ENCODE results near the gene SUFU. TPM values are rescaled to one million over a fixed set of nuclear protein-coding genes. Genes with fewer than 3 reads are reported as not detected.
A peak's percentile ranks its signal among the peaks of the same experiment; 100 is the strongest.

SUFU gene
- total RNA-seq, 1 donor from 2014 or later: 6.2 TPM

DNA sequence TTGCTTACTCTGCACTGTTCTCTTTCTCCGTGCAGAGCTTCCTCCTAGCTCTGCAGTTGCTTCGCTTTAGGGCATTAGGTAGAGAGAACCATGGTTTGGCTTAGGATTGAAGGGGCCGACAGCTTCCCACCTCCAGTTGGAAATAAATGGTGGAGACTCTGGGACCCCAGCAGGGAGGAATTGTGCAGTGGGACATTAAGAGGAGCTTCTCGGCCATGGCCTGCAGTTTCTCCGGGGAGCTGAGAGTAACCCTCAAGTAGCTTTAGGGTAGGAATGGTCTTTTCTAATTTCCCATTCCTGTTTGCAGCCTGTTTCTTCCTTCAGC, 1.2 kb downstream of the SUFU start:
- DNase-seq (ENCODE audit: low read depth): no peak
- peak overlapping the region; percentile 100 for H3K4me3 ChIP-seq (ENCODE audit: low read depth, low read length)
- TF ChIP-seq, protein P1, sequence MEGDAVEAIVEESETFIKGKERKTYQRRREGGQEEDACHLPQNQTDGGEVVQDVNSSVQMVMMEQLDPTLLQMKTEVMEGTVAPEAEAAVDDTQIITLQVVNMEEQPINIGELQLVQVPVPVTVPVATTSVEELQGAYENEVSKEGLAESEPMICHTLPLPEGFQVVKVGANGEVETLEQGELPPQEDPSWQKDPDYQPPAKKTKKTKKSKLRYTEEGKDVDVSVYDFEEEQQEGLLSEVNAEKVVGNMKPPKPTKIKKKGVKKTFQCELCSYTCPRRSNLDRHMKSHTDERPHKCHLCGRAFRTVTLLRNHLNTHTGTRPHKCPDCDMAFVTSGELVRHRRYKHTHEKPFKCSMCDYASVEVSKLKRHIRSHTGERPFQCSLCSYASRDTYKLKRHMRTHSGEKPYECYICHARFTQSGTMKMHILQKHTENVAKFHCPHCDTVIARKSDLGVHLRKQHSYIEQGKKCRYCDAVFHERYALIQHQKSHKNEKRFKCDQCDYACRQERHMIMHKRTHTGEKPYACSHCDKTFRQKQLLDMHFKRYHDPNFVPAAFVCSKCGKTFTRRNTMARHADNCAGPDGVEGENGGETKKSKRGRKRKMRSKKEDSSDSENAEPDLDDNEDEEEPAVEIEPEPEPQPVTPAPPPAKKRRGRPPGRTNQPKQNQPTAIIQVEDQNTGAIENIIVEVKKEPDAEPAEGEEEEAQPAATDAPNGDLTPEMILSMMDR (conservative IDR thresholded peaks at IDR 0.05; ENCODE audit: low read depth, low read length): no peak

DNA sequence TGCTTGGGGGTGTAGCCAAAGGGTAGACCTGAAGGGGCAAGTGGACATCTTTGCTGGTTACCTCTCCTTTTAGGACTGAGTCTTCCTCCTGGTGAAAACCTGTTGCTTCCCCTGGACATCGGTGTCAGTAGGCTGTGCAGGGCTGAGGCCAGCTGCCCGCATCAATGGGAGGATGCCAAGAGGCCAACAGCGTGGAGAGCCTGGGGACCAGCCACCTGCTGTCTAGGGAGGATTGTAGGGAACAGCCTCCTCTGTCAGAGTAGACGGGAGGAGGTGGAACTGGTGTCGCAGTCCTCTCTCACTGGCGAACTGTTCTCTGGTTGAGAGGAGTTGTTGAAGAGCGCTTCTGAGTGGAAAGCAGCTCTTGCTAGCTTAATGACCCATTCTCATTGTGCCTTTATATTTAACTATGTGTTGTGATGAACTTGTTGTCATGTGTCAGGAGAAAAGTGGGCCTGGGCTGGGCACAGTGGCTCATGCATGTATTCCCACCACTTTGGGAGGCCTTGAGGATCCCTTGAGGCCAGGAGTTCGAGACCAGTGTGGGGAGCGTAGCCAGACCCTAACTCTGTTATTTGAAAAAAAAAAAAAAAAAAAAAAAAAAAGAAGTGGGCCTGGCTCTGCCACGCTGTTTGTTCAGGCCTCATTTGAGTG, 1.8 kb downstream of the SUFU start:
- TF ChIP-seq, protein P1 (conservative IDR thresholded peaks at IDR 0.05; ENCODE audit: low read depth, low read length): no peak
- H3K4me3 ChIP-seq (ENCODE audit: low read depth, low read length): peak overlapping the region; percentile 100
- no peak for DNase-seq (ENCODE audit: low read depth)

DNA sequence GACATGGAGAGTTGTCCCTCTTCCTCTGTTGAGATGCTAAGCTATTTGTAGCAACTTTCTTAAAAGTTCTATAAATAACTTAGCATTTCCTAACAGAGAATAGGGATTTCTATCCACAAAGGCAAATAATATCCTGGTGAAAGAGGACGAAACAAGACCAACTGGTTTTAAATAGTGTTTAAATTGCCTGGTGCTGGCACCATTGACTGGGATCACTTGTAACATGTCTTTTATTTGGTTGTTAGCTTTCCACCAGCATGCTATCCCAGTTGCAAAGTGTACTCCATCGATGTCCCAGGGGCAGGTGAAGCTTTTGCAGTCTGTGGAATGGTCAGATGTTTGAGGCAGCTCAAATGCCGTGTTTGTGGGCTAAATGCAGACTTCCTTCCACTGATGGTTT, 3.7 kb downstream of the SUFU start:
- no peak overlapping the region for H3K4me3 ChIP-seq (ENCODE audit: low read depth, low read length)
- TF ChIP-seq, protein P1 (conservative IDR thresholded peaks at IDR 0.05; ENCODE audit: low read depth, low read length): no peak
- no peak for DNase-seq (ENCODE audit: low read depth)

DNA sequence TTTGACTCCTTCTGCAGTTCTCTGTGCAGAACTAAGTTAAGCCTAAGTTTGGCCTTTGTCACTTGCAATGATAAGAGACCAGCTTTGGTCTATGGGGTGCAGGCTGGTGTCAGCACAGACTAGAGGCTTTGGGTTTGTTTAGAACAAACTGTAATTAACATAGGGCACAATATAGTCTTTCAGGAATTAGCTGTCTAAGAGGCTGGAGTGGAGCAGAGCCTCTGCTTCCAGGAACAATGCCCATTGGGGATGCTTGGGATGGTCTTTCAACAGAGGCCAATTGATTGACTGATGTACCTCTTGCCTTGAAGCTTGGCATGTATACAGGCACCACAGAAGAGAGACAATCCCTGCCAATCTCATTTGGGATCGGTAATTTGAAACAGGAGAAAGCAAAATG, 4.7 kb downstream of the SUFU start:
- no peak overlapping the region for H3K4me3 ChIP-seq (ENCODE audit: low read depth, low read length)
- no peak for DNase-seq (ENCODE audit: low read depth)
- TF ChIP-seq, protein P1 (conservative IDR thresholded peaks at IDR 0.05; ENCODE audit: low read depth, low read length): no peak

DNA sequence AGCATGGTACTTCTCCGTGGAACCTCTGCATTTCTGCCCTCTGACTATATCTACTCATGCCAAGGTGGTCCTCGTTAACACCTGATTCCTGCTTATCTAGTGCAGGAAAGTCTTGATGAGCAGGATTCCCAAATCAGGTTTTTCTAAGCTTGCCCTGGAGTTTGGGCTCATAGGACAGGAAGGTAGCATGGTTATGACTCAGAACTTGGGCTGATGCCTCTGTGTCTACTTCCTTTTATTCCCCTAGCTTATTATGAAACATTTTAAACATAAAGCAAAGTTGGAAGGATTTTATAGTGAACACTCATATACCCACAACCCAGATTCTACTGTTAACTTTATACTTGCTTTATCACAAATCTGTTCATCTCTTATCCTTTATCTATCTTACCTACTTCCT, 5.6 kb downstream of the SUFU start:
- no peak overlapping the region for H3K4me3 ChIP-seq (ENCODE audit: low read depth, low read length)
- TF ChIP-seq, protein P1 (conservative IDR thresholded peaks at IDR 0.05; ENCODE audit: low read depth, low read length): no peak
- no peak for DNase-seq (ENCODE audit: low read depth)

DNA sequence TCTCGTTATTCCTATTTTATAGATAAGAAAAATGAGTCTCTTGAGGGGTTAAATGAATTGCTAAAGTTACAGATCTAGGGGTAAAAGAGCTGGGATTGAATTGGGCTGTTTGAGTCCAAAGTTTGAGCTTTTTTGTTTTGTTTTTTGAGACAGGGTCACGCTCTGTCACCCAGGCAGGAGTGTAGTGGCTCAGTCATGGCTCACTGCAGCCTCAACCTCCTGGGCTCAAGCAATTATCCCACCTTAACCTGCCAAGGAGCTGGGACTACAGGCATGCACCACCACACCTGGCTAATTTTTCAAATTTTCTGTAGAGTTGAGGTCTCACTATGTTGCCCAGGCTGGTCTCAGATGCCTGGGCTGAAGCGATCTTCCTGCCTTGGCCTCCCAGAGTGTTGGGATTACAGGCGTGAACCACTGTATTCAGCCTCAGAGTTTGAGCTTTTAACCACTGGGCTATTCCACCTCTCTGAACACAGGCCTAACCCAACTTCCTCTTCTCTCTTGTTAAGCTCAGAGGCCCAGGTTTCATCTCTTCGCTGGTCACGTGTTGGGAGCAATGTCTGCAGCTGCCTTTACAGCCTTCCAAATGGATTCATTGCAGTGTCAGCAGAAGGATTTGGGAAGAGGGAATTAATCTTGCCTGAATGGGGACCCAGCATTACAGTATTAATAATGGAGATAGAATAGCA, 8.0 kb downstream of the SUFU start:
- no peak overlapping the region for H3K4me3 ChIP-seq (ENCODE audit: low read depth, low read length)
- DNase-seq (ENCODE audit: low read depth): no peak
- TF ChIP-seq, protein P1 (conservative IDR thresholded peaks at IDR 0.05; ENCODE audit: low read depth, low read length): no peak

Data from epithelial cell of proximal tubule (primary cell).